Activated CD4-positive, alpha-beta T cell treated with anti-CD3 and anti-CD28 coated beads for 36 hours (primary cell): Measurements from ENCODE around the gene SLC25A53. TPM values are rescaled to one million over a fixed set of nuclear protein-coding genes. Genes with fewer than 3 reads are reported as not detected.
A peak's percentile ranks its signal among the peaks of the same experiment; 100 is the strongest.

Experiments used
- ATAC-seq: fragments of 200-7000 bp; cut with Tn5 transposase; one replicate; pipeline ENCODE4 v1.10.0; 2021; ENCODE audit warnings: mild to moderate bottlenecking, moderate library complexity
- CTCF ChIA-PET: fragments of 350-600 bp; sonication (Branson Sonifier 250); formaldehyde crosslinking; loops from one replicate; lab custom pipeline; 2021; ENCODE audit warnings: antibody characterized with exemption; lab: Charles Lee
- POLR2A ChIA-PET: fragments of 350-600 bp; sonication (Branson Sonifier 250); formaldehyde crosslinking; loops from one replicate; lab custom pipeline; 2021; ENCODE audit warnings: antibody characterized with exemption, inconsistent platforms; lab: Charles Lee
- DNase-seq: peaks from one replicate; pipeline ENCODE4 v3.0.0-alpha.2; 2020
- H3K27ac Mint-ChIP-seq: one replicate; pipeline ENCODE4 v1.8.0; 2021; ENCODE audit warnings: mixed read lengths
- H3K27me3 Mint-ChIP-seq: one replicate; pipeline ENCODE4 v1.8.0; 2021; ENCODE audit warnings: mixed read lengths
- H3K36me3 Mint-ChIP-seq: one replicate; pipeline ENCODE4 v1.8.0; 2021; ENCODE audit warnings: low read depth, mixed read lengths
- H3K4me1 Mint-ChIP-seq: one replicate; pipeline ENCODE4 v1.8.0; 2021; ENCODE audit warnings: mixed read lengths
- H3K4me3 Mint-ChIP-seq: one replicate; pipeline ENCODE4 v1.8.0; 2021; ENCODE audit warnings: mild to moderate bottlenecking, moderate library complexity, mixed read lengths
- H3K9me3 Mint-ChIP-seq: one replicate; pipeline ENCODE4 v1.8.0; 2021; ENCODE audit warnings: low read depth, mixed read lengths
- intact Hi-C, 2 experiments: fragments of 100-400 bp; cut with DNase I in 1 of 2; cut with micrococcal nuclease in 1 of 2; formaldehyde crosslinking; loops; one replicate each; pipeline versions ENCODE4 v1.14.2 to v1.15.1; 2022 to 2024; cut with DNase I, micrococcal nuclease
- total RNA-seq, 2 experiments: library from RNA; stranded (reverse); gene quantifications; one replicate each; pipeline ENCODE4 v1.2.3, GENCODE V29; 2021

Gene SLC25A53
- 1 to 10 TPM; 3.5 to 5.1 TPM for total RNA-seq

GRCh38 chrX:104156630-104157529 lies at the start of gene SLC25A53:
TSS of gene SLC25A53 (minus strand) at chrX:104157009. CDS start at chrX:104105257, 51,752 bp downstream.
- peak; percentile 92 for ATAC-seq
- POLR2A ChIA-PET, result interaction anchor here (0.6 to 1.9 kb wide), 4 partner anchors 9 to 692 kb away, joined by 3 to 7 read pairs (median 3); partner anchors contain the start of gene FAM199X
- Mint-ChIP-seq H3K9me3 (no peaks in the 10 kb centered on the region), H3K36me3 (peaks cover 4% of the 10 kb centered on the region), H3K4me3 (peak within 1 kb of the TSS; percentile 94), H3K27me3 (no peaks in the 10 kb centered on the region), H3K4me1 (peaks cover 11% of the 10 kb centered on the region), H3K27ac (peak within 1 kb of the TSS; percentile 99)
- intact Hi-C loops, result loop anchor here (1.0 to 10.0 kb wide), 5 partner anchors 9 to 602 kb away; partner anchors contain the start of genes FAM199X (in 2 of the 2) and MORF4L2 (in 2 of the 2)
- DNase-seq, result peak; percentile 84
- CTCF ChIA-PET, result interaction anchor here (0.5 to 3.6 kb wide), 10 partner anchors 10 to 728 kb away, joined by 3 to 24 read pairs (median 5); partner anchors contain the start of gene FAM199X

- Mint-ChIP-seq H3K27ac (no peak overlapping the region), H3K4me3 (no peak overlapping the region), H3K27me3 (no peaks in the 10 kb centered on the region), H3K36me3 (peaks cover 2% of the 10 kb centered on the region), H3K9me3 (no peaks in the 10 kb centered on the region), H3K4me1 (no peaks in the 10 kb centered on the region)
- DNase-seq, result no peak
- intact Hi-C loops, result no loop called here
- ChIA-PET CTCF (interaction anchor here (2.6 kb wide), 1 partner anchor 10 kb away, joined by 23 read pairs; no protein-coding TSS in a partner anchor), POLR2A (no interaction called here)
- ATAC-seq, result no peak
Measured at GRCh38 chrX:104205548-104205947, 48.7 kb upstream of the SLC25A53 start.

GRCh38 chrX:104195489-104196084 lies 38.8 kb upstream of the SLC25A53 start:
- Mint-ChIP-seq H3K36me3 (no peaks in the 10 kb centered on the region), H3K27ac (no peak overlapping the region), H3K4me1 (peaks cover 2% of the 10 kb centered on the region), H3K4me3 (no peak overlapping the region), H3K9me3 (no peaks in the 10 kb centered on the region), H3K27me3 (no peaks in the 10 kb centered on the region)
- ChIA-PET CTCF (interaction anchor here (0.6 to 3.1 kb wide), 12 partner anchors 8 to 79 kb away, joined by 3 to 23 read pairs (median 4); partner anchors contain the start of genes FAM199X and SLC25A53), POLR2A (no interaction called here)
- ATAC-seq, result peak; percentile 44
- peak; percentile 4 for DNase-seq
- intact Hi-C loops, result loop anchor here (1.0 to 2.0 kb wide), 2 partner anchors 76 to 147 kb away; no protein-coding TSS in a partner anchor

- CTCF ChIA-PET, result interaction anchor here (1.0 to 3.1 kb wide), 9 partner anchors 10 to 80 kb away, joined by 3 to 23 read pairs (median 4); partner anchors contain the start of genes FAM199X and SLC25A53
- Mint-ChIP-seq H3K4me3 (no peak overlapping the region), H3K27ac (no peak overlapping the region), H3K4me1 (peaks cover 2% of the 10 kb centered on the region), H3K27me3 (no peaks in the 10 kb centered on the region), H3K36me3 (peaks cover 1% of the 10 kb centered on the region), H3K9me3 (no peaks in the 10 kb centered on the region)
- ATAC-seq (peak; percentile 51), DNase-seq (no peak)
- POLR2A ChIA-PET, result no interaction called here
- intact Hi-C loops, result loop anchor here (1.0 to 2.0 kb wide), 2 partner anchors 76 to 148 kb away; no protein-coding TSS in a partner anchor
Measured at GRCh38 chrX:104195013-104195412, 38.2 kb upstream of the SLC25A53 start.

GRCh38 chrX:104193485-104193884 lies 36.7 kb upstream of the SLC25A53 start:
- intact Hi-C loops, result no loop called here
- H3K9me3 Mint-ChIP-seq, result no peaks in the 10 kb centered on the region
- no peaks in the 10 kb centered on the region for H3K27me3 Mint-ChIP-seq
- POLR2A ChIA-PET, result no interaction called here
- H3K4me1 Mint-ChIP-seq, result peaks cover 2% of the 10 kb centered on the region
- DNase-seq (no peak), ATAC-seq (no peak)
- H3K27ac Mint-ChIP-seq, result no peak overlapping the region
- no peak overlapping the region for H3K4me3 Mint-ChIP-seq
- CTCF ChIA-PET, result interaction anchor here (2.9 to 3.1 kb wide), 2 partner anchors 11 to 77 kb away, joined by 12 to 23 read pairs; no protein-coding TSS in a partner anchor
- peaks cover 7% of the 10 kb centered on the region for H3K36me3 Mint-ChIP-seq

GRCh38 chrX:104189837-104190236 lies 33.0 kb upstream of the SLC25A53 start:
- Mint-ChIP-seq H3K4me1 (peaks cover 2% of the 10 kb centered on the region), H3K27ac (no peak overlapping the region), H3K4me3 (no peak overlapping the region), H3K27me3 (no peaks in the 10 kb centered on the region), H3K9me3 (no peaks in the 10 kb centered on the region), H3K36me3 (peaks cover 10% of the 10 kb centered on the region)
- ChIA-PET POLR2A (no interaction called here), CTCF (no interaction called here)
- ATAC-seq, result peak; percentile 33
- peak; percentile 9 for DNase-seq
- intact Hi-C loops, result no loop called here

GRCh38 chrX:104187931-104188330 lies 31.1 kb upstream of the SLC25A53 start:
- ATAC-seq (no peak), DNase-seq (no peak)
- intact Hi-C loops, result no loop called here
- no peaks in the 10 kb centered on the region for H3K27me3 Mint-ChIP-seq
- CTCF ChIA-PET, result interaction anchor here (0.9 kb wide), 1 partner anchor 8 kb away, joined by 3 read pairs; no protein-coding TSS in a partner anchor
- H3K4me3 Mint-ChIP-seq, result no peak overlapping the region
- H3K4me1 Mint-ChIP-seq, result peaks cover 12% of the 10 kb centered on the region
- H3K36me3 Mint-ChIP-seq, result peaks cover 12% of the 10 kb centered on the region
- H3K27ac Mint-ChIP-seq, result no peak overlapping the region
- POLR2A ChIA-PET, result no interaction called here
- no peaks in the 10 kb centered on the region for H3K9me3 Mint-ChIP-seq

GRCh38 chrX:104183685-104184084 lies 26.9 kb upstream of the SLC25A53 start:
- DNase-seq, result no peak
- ChIA-PET CTCF (interaction anchor here (0.6 to 1.5 kb wide), 3 partner anchors 12 to 27 kb away, joined by 3 to 4 read pairs (median 3); partner anchors contain the start of genes FAM199X and SLC25A53), POLR2A (no interaction called here)
- Mint-ChIP-seq H3K4me3 (no peak overlapping the region), H3K36me3 (peaks cover 9% of the 10 kb centered on the region), H3K9me3 (no peaks in the 10 kb centered on the region), H3K4me1 (peaks cover 24% of the 10 kb centered on the region), H3K27ac (no peak overlapping the region), H3K27me3 (no peaks in the 10 kb centered on the region)
- intact Hi-C loops, result no loop called here
- peak; percentile 51 for ATAC-seq

- H3K27ac Mint-ChIP-seq, result no peak overlapping the region
- CTCF ChIA-PET, result interaction anchor here (2.5 kb wide), 1 partner anchor 22 kb away, joined by 10 read pairs; no protein-coding TSS in a partner anchor
- H3K36me3 Mint-ChIP-seq, result peaks cover 20% of the 10 kb centered on the region
- no peaks in the 10 kb centered on the region for H3K27me3 Mint-ChIP-seq
- ATAC-seq (no peak), DNase-seq (no peak)
- intact Hi-C loops, result no loop called here
- H3K9me3 Mint-ChIP-seq, result no peaks in the 10 kb centered on the region
- H3K4me1 Mint-ChIP-seq, result peaks cover 11% of the 10 kb centered on the region
- no peak overlapping the region for H3K4me3 Mint-ChIP-seq
- POLR2A ChIA-PET, result no interaction called here
Measured at GRCh38 chrX:104173841-104174240, 17.0 kb upstream of the SLC25A53 start.

- peaks cover 11% of the 10 kb centered on the region for H3K36me3 Mint-ChIP-seq
- peaks cover 21% of the 10 kb centered on the region for H3K4me1 Mint-ChIP-seq
- intact Hi-C loops, result no loop called here
- H3K9me3 Mint-ChIP-seq, result no peaks in the 10 kb centered on the region
- ATAC-seq, result no peak
- ChIA-PET POLR2A (no interaction called here), CTCF (no interaction called here)
- no peak overlapping the region for H3K27ac Mint-ChIP-seq
- H3K4me3 Mint-ChIP-seq, result no peak overlapping the region
- H3K27me3 Mint-ChIP-seq, result no peaks in the 10 kb centered on the region
- DNase-seq, result no peak
Measured at GRCh38 chrX:104172788-104173187, 16.0 kb upstream of the SLC25A53 start.

GRCh38 chrX:104172121-104172520 lies 15.3 kb upstream of the SLC25A53 start:
- H3K36me3 Mint-ChIP-seq, result peaks cover 8% of the 10 kb centered on the region
- H3K27me3 Mint-ChIP-seq, result no peaks in the 10 kb centered on the region
- H3K9me3 Mint-ChIP-seq, result no peaks in the 10 kb centered on the region
- peaks cover 24% of the 10 kb centered on the region for H3K4me1 Mint-ChIP-seq
- intact Hi-C loops, result no loop called here
- no peak overlapping the region for H3K4me3 Mint-ChIP-seq
- no peak overlapping the region for H3K27ac Mint-ChIP-seq
- ChIA-PET POLR2A (no interaction called here), CTCF (no interaction called here)
- DNase-seq, result no peak
- no peak for ATAC-seq
